A673 (cell line): ENCODE results near the gene MACROH2A2.

ENCODE experiments used
- CTCF ChIP-seq: fragments of 300-800, 200-600 bp; sonication (generic); conservative IDR thresholded peaks from 2 replicates; pipeline ENCODE4 v1.5.1; 2017; ENCODE audit warnings: low read depth, mild to moderate bottlenecking, antibody characterized with exemption, low read length, moderate library complexity, mixed read lengths
- EZH2 ChIP-seq: fragments of 200-600 bp; sonication (generic); IDR thresholded peaks from 2 replicates; pipeline ENCODE4 v1.6.1; 2017; ENCODE audit warnings: borderline replicate concordance, low read depth, mild to moderate bottlenecking, mixed read lengths, antibody characterized with exemption, low read length; ENCODE audit not compliant: poor library complexity, severe bottlenecking

GRCh38 chr10:70125918-70126552 is 73.4 kb downstream of the MACROH2A2 start:
- TF ChIP-seq EZH2 (no peak), CTCF (no peak)
